ENCODE data around the gene HDLBP. TPM values are rescaled to one million over a fixed set of nuclear protein-coding genes. Genes with fewer than 3 reads are reported as not detected.

Gene HDLBP
- total RNA-seq, 1 experiment from 2014 or later: 510 TPM

DNA sequence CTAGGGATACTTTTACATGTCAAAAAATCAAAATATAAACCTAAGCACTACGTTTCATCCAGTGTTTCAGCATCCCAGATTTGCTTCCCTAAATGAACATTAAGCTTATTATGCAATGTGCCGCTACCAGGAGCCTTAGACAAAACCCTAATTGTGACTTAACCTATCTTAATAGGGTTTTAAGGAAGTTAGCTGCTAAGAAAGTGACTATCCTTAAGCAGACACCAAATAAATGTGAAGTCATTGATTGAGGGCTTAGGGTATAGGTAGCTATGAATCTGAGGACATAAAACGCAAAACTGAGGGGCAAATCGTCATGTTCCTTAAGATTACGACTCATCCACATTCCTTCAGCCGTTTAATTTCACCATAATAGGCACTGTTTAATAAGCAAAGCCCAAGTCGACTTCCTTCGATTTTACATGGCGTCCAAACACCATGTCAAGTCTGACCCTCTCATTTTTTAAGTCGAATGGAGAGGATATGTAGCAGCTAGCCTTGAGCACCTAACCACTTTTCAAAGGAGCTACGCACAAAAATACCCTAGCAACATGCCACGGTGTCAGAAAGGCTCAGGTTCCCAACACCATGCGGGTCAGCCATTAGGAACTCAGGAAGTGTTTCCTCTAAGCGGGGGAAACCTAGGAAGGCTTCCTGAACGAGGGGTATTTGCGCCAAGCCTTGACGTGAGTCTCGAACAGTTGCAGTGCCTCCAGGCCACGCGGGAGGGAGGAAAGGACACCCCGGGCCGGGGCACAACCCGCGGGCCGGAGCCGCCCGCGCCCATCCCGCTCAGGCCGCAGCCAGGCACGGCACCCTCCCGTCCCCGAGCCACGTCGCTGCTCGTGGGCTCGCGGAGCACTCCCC lies 1.0 kb downstream of the HDLBP start:
- intact Hi-C loops (cut with micrococcal nuclease; ENCODE audit: unreplicated experiment): loop anchor here (2.0 kb wide), 1 partner anchor 40 kb away; no protein-coding TSS in a partner anchor

DNA sequence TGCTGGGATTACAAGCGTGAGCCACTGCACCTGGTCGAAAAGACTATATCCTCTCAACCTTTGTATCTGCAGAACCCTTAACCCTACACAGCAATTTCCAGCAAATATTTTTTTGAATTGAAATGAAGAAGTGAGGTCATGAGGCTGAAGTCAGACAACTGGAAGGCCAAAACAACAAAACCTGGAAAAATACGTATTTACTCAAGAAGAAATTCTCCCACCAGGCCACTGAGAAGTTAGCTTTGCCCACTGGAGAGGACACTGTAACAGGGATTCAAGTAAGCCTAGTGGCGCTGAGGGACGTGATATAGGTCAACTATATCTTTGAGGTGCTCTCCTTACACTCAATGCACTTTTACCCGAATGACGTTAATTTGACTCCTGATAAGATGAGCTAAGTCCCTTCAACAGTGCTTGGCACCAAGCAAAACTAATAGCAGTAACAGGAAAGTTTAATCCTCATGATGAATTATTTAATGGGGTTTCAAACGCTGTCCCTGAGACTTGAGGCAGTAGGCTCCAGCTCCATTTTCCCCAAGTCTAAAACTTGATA lies 1.9 kb downstream of the HDLBP start:
- no TSS peak for BruUV-seq (replicated peaks)

More for the DNA sequence above, 1.0 kb downstream of the HDLBP start:
- Histone ChIP-seq H3K36me3 (ENCODE audit: insufficient read depth, low read length, poor library complexity, severe bottlenecking) (peaks cover 3% of the 10 kb centered on the region), H3K9me3 (ENCODE audit: low read depth, low read length, poor library complexity, severe bottlenecking) (no peaks in the 10 kb centered on the region), H3K27ac (ENCODE audit: low read depth, low read length, poor library complexity, severe bottlenecking) (peak overlapping the region; percentile 99), H3K4me1 (ENCODE audit: insufficient read depth, low read length, poor library complexity, severe bottlenecking) (peaks cover 33% of the 10 kb centered on the region), H3K4me3 (ENCODE audit: low read depth, low read length, poor library complexity, severe bottlenecking) (peak overlapping the region; percentile 71), H3K27me3 (replicated peaks; ENCODE audit: insufficient read depth, low read depth, low read length, poor library complexity) (no peaks in the 10 kb centered on the region)
- POLR2A ChIA-PET (ENCODE audit: low non-redundant PET): no interaction called here
- BruUV-seq (replicated peaks): TSS peak; percentile 49
- no peak for DNase-seq (ENCODE audit: low spot score)
- TF ChIP-seq EZH2 (IDR thresholded peaks at IDR 0.05; ENCODE audit: borderline replicate concordance, low read depth, low read length, poor library complexity, severe bottlenecking): no peak
- TF ChIP-seq, protein P1, sequence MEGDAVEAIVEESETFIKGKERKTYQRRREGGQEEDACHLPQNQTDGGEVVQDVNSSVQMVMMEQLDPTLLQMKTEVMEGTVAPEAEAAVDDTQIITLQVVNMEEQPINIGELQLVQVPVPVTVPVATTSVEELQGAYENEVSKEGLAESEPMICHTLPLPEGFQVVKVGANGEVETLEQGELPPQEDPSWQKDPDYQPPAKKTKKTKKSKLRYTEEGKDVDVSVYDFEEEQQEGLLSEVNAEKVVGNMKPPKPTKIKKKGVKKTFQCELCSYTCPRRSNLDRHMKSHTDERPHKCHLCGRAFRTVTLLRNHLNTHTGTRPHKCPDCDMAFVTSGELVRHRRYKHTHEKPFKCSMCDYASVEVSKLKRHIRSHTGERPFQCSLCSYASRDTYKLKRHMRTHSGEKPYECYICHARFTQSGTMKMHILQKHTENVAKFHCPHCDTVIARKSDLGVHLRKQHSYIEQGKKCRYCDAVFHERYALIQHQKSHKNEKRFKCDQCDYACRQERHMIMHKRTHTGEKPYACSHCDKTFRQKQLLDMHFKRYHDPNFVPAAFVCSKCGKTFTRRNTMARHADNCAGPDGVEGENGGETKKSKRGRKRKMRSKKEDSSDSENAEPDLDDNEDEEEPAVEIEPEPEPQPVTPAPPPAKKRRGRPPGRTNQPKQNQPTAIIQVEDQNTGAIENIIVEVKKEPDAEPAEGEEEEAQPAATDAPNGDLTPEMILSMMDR (conservative IDR thresholded peaks at IDR 0.05; ENCODE audit: low read depth, low read length): no peak
- CTCF ChIA-PET: interaction anchor here (0.5 kb wide), 1 partner anchor 564 kb away, joined by 12 read pairs; no protein-coding TSS in a partner anchor

DNA sequence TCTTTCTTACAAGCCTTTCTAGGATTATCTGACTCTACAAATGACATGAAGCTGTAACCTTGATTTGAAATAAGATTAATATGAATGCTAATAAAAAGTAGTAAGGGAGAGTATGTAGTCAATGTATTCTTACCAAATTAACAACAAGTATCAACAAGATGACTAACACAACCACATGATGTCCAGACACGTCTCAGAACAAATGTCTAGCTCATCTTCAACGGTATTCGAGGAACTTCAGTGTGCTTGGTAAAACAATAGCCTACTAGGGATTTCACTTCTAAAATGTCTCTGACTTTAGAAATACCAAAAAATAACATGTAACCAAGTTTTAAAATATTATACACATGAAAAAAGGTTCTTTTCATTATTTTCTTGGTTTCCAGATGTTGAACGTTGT lies 3.4 kb downstream of the HDLBP start:
- DNase-seq (ENCODE audit: low spot score): no peak
- TF ChIP-seq, protein P1 (conservative IDR thresholded peaks at IDR 0.05; ENCODE audit: low read depth, low read length): no peak
- no peak for TF ChIP-seq EZH2 (IDR thresholded peaks at IDR 0.05; ENCODE audit: borderline replicate concordance, low read depth, low read length, poor library complexity, severe bottlenecking)
- ChIA-PET CTCF (no interaction called here), POLR2A (ENCODE audit: low non-redundant PET) (no interaction called here)
- no peak overlapping the region for H3K27ac ChIP-seq (ENCODE audit: low read depth, low read length, poor library complexity, severe bottlenecking)
- intact Hi-C loops (cut with micrococcal nuclease; ENCODE audit: unreplicated experiment): no loop called here
- H3K36me3 ChIP-seq (ENCODE audit: insufficient read depth, low read length, poor library complexity, severe bottlenecking): no peaks in the 10 kb centered on the region
- no TSS peak for BruUV-seq (replicated peaks)
- no peaks in the 10 kb centered on the region for H3K9me3 ChIP-seq (ENCODE audit: low read depth, low read length, poor library complexity, severe bottlenecking)
- H3K27me3 ChIP-seq (replicated peaks; ENCODE audit: insufficient read depth, low read depth, low read length, poor library complexity): no peaks in the 10 kb centered on the region
- H3K4me1 ChIP-seq (ENCODE audit: insufficient read depth, low read length, poor library complexity, severe bottlenecking): peaks cover 11% of the 10 kb centered on the region
- H3K4me3 ChIP-seq (ENCODE audit: low read depth, low read length, poor library complexity, severe bottlenecking): no peak overlapping the region

More for the DNA sequence above, 1.9 kb downstream of the HDLBP start:
- no peak for DNase-seq (ENCODE audit: low spot score)
- Histone ChIP-seq H3K4me3 (ENCODE audit: low read depth, low read length, poor library complexity, severe bottlenecking) (peak overlapping the region; percentile 71), H3K27ac (ENCODE audit: low read depth, low read length, poor library complexity, severe bottlenecking) (peak overlapping the region; percentile 99), H3K27me3 (replicated peaks; ENCODE audit: insufficient read depth, low read depth, low read length, poor library complexity) (no peaks in the 10 kb centered on the region), H3K9me3 (ENCODE audit: low read depth, low read length, poor library complexity, severe bottlenecking) (no peaks in the 10 kb centered on the region), H3K4me1 (ENCODE audit: insufficient read depth, low read length, poor library complexity, severe bottlenecking) (peaks cover 25% of the 10 kb centered on the region), H3K36me3 (ENCODE audit: insufficient read depth, low read length, poor library complexity, severe bottlenecking) (peaks cover 3% of the 10 kb centered on the region)
- ChIA-PET CTCF (no interaction called here), POLR2A (ENCODE audit: low non-redundant PET) (no interaction called here)
- TF ChIP-seq, protein P1 (conservative IDR thresholded peaks at IDR 0.05; ENCODE audit: low read depth, low read length): no peak
- TF ChIP-seq EZH2 (IDR thresholded peaks at IDR 0.05; ENCODE audit: borderline replicate concordance, low read depth, low read length, poor library complexity, severe bottlenecking): no peak
- intact Hi-C loops (cut with micrococcal nuclease; ENCODE audit: unreplicated experiment): loop anchor here (2.0 kb wide), 1 partner anchor 41 kb away; no protein-coding TSS in a partner anchor
